NCI-H446 treated with DMSO at 0.1 percent for 48 hours (cell line): ENCODE data around the gene LRTM1.

Experiments used
- DNase-seq: peaks from one replicate; lab custom pipeline; 2025; lab: John Stamatoyannopoulos, UW

LRTM1 gene

GRCh38 chr3:54939557-54940300 is 11.9 kb upstream of the LRTM1 start:
- no peak for DNase-seq

GRCh38 chr3:54936561-54936960 is 8.7 kb upstream of the LRTM1 start:
- DNase-seq: no peak

- DNase-seq: no peak
These were observed 8.0 kb upstream of the LRTM1 start for GRCh38 chr3:54935869-54936268.

GRCh38 chr3:54932606-54933005 is 4.7 kb upstream of the LRTM1 start:
- no peak for DNase-seq

GRCh38 chr3:54931182-54931581 is 3.3 kb upstream of the LRTM1 start:
- no peak for DNase-seq

GRCh38 chr3:54918516-54918915 is 9.3 kb downstream of the LRTM1 start:
- DNase-seq: no peak

GRCh38 chr3:54917862-54918261 is 10.0 kb downstream of the LRTM1 start:
- DNase-seq: no peak

- DNase-seq: no peak
These were observed 10.7 kb downstream of the LRTM1 start for GRCh38 chr3:54917174-54917573.

- DNase-seq: no peak
These were observed 11.1 kb downstream of the LRTM1 start for GRCh38 chr3:54916732-54917131.

- no peak for DNase-seq
These were observed 11.9 kb downstream of the LRTM1 start for GRCh38 chr3:54915976-54916375.

- DNase-seq: no peak
These were observed 12.7 kb downstream of the LRTM1 start for GRCh38 chr3:54915181-54915580.

- DNase-seq: no peak
These were observed 13.7 kb downstream of the LRTM1 start for GRCh38 chr3:54914180-54914579.

- no peak for DNase-seq
These were observed 18.7 kb downstream of the LRTM1 start for GRCh38 chr3:54909191-54909590.

- DNase-seq: no peak
These were observed 21.1 kb downstream of the LRTM1 start for GRCh38 chr3:54906763-54907162.

- no peak for DNase-seq
These were observed 21.9 kb downstream of the LRTM1 start for GRCh38 chr3:54905920-54906319.

GRCh38 chr3:54905261-54905888 is 22.5 kb downstream of the LRTM1 start:
- DNase-seq: no peak

GRCh38 chr3:54901906-54902685 is 25.8 kb downstream of the LRTM1 start:
- DNase-seq: peak; percentile 0

- no peak for DNase-seq
These were observed 26.8 kb downstream of the LRTM1 start for GRCh38 chr3:54900838-54901591.

- no peak for DNase-seq
These were observed 28.6 kb downstream of the LRTM1 start for GRCh38 chr3:54899273-54899672.

GRCh38 chr3:54897028-54897711 is 30.7 kb downstream of the LRTM1 start:
- DNase-seq: no peak

GRCh38 chr3:54895613-54896012 is 32.2 kb downstream of the LRTM1 start:
- no peak for DNase-seq

- no peak for DNase-seq
These were observed 35.7 kb downstream of the LRTM1 start for GRCh38 chr3:54892168-54892567.
